Activated naive CD4-positive, alpha-beta T cell (primary cell): ENCODE data around the gene PTPRT.
"Not testable (repeated sequence)": the region's sequence is repeated elsewhere in the genome, so short reads cannot be mapped to it uniquely, and the experiment has no call there.

Experiments
- DNase-seq, 4 experiments: peaks; one replicate each; lab custom pipeline; 2025; lab: John Stamatoyannopoulos, UW

Gene PTPRT

GRCh38 chr20:43187476-43188233, 2.1 kb downstream of the PTPRT start:
- DNase-seq: peak; percentile 1 to 20 (median 15)

DNA sequence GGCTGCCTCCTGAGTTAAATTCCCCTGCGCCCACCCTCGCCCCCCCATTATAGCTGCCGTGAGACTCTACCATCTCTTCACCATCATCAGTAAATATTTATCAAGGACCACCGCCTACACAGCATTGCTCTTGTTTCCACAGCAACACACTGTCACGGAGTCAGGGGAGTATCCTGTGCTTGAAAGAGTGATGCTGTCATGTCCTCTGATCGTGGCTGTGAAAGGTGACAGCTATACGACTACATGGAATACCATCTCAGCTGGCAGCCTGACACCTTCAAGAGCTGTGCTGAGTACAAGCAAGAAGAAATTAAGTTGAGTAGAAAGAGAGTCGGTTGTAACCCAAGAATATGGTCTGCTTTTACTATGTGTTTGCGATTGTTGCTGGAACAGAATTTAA, 3.4 kb downstream of the PTPRT start:
- DNase-seq: no peak

GRCh38 chr20:43185901-43186300, 3.8 kb downstream of the PTPRT start:
- no peak for DNase-seq

DNA sequence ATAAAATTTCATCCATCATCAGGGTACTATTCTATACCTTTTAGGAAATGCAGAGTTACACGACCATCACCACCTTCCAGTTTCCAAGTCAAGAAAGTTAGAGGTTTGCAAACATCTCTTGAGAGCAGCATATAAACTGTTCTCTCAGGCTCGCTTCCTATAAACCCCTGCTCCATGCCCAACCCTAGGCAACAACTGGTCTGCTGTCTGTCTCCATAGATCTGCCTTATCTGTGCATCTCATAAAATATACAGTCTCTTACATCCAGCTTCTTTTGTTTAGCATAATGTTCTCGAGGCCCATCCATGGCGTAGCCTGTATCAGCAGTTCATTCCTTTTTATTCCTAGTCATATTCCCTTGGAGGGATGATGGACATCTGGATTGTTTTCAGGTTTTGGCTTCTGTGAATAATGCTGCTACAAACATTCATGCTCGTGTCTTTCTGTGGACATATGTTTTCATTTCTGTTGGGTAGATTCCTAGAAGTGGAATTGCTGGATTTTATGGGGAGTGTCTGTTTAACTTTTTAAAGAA, 6.1 kb downstream of the PTPRT start:
- DNase-seq: no peak

GRCh38 chr20:43178080-43178479, 11.6 kb downstream of the PTPRT start:
- no peak for DNase-seq

GRCh38 chr20:43176726-43177125, 13.0 kb downstream of the PTPRT start:
- no peak for DNase-seq

DNA sequence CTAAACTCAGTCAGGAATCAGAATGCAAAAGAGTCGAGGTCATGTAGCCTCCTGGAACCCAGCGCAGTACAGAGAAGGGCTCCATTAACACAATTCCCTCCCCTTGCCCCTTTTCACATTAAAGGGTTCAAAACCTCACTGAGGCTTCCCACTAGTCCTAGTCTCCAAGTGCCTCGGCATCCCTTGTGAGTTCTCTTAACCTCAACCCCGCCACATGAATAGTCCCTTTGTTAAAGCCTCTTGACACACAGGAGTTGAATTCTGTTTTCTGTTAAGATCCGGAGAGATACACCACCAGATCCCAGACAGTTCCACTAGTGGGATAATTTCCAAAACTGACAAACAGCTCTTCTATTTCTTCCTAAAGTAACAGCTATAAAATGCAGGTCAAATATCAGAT, 17.8 kb downstream of the PTPRT start:
- DNase-seq: no peak

DNA sequence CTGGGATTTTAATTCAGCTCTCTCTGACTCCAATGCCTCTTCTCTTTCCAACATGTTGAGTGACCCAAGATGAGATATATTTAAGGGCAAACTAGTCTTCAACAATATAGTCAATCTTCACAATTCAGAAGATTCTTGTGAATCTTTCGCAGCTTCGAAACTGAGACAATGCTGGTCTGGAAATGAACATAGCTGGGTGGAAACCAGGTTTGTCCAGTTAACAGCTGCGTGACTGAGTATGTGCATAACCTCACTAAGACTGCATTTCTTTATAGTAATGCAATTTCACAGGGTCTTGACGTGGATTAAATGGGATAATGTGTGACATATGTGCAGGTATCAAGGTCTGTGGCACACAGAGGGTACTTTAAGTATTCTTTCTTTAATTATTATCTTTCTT, 18.9 kb downstream of the PTPRT start:
- DNase-seq: no peak

- DNase-seq: no peak
Measured at GRCh38 chr20:43167615-43168014, 22.1 kb downstream of the PTPRT start.

DNA sequence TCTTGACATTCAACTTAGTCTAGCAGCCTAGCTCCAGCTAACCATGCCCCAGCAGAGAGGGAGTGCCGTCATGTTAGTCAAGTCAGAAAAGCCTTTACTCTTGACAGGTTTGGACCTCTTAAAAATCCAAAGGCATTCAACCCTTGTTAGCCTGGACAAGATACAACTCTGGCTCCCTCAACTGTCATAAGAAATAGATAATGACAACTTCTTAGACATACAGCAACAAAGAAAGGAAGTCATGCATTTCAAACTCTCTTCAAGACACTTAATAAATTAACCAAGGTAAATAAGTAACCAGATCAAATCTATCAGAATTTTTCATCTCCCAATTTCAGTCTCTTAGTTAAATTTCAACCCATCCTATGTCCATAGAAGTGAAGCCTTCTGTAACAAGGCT, 22.7 kb downstream of the PTPRT start:
- no peak for DNase-seq

DNA sequence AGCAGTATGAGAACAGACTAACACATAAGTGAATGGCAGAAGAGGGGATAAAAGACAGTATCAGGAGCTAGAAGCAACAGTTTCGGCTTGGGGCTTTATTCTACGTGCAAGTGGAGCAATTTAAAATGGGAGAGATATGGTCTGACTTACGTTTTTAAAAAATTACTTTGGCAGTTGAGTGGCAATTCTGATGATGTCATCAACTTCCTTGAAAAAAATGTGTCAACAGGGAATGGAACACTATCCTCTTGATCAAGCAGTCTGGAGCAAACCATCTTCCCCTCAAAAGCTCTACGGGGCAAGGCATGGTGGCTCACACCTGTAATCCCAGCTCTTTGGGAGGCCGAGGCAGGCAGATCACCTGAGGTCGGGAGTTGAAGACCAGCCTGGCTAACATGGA, 24.1 kb downstream of the PTPRT start:
- DNase-seq: no peak

DNA sequence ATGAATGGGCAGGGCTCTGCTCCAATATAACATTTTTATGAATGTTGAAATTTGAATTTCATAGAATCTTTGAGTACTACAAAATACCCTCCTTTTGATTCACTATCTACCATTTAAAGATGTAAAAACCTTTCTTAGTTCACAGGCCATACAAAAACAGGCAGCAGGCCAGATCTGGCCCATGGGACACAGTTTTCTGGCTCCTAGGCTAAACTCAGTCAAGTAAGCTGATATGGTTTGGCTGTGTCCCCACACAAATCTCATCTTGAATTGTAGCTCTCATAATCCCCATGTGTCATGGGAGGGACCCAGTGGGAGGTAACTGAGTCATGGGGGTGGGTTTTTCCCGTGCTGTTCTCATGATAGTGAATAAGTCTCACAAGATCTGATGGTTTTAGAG, 25.0 kb downstream of the PTPRT start:
- not testable (repeated sequence) for DNase-seq

DNA sequence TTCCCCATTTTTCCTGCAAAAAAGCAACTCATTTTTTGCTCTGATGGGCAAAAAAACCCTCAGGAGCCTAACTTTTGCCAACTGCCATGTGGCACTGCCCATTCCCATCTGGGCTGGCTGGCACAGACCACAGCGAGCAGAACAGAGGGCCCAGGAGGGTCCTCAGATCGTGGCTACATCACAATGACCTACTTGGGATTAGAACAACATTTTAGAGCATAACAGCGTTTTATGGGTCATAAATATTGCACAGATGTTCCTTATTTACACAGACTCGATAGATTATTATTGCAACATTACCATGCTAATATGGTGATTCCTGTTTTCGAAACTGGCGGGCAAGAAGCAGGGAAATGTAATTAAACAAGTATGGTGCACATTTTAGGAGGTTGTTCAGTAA, 28.0 kb downstream of the PTPRT start:
- DNase-seq: no peak

DNA sequence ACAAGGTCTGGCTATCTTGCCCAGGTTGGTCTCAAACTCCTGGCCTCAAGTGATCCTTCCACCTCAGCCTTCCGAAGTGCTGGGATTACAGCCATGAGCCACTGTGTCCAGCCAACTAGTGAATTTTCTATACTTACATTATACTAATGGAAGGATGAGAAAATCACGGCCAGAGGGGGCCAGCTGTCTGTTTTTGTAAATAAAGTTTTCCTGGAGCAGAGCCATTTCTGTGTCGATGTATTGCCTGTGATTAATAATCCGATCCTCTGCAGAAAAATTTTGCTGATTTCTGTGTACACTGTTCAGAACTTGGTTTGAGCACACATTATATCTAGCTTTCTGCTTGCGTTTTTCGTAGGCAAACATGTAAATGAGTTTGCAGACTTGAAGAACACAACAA, 28.8 kb downstream of the PTPRT start:
- DNase-seq: no peak

DNA sequence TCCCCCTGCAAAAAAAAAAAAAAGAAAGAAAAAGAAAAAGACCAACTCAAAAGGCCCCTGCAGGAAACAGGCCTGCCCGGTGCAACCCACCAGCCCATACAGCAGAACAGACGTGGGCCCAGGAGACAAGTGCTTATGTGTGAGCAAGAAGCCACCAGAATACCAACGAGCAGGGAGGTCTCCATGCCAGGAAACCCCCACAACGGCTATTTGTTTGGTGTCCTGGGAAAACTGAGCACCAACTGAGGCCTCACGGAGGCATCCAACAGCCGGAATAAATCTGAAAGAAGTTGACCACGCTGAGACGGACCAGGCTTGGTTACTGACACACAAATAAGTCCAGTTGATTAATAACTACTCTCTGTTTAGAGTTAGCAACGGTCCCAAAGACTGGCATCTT, 29.7 kb downstream of the PTPRT start:
- no peak for DNase-seq

- DNase-seq: no peak
Measured at GRCh38 chr20:43155366-43156100, 34.2 kb downstream of the PTPRT start.

DNA sequence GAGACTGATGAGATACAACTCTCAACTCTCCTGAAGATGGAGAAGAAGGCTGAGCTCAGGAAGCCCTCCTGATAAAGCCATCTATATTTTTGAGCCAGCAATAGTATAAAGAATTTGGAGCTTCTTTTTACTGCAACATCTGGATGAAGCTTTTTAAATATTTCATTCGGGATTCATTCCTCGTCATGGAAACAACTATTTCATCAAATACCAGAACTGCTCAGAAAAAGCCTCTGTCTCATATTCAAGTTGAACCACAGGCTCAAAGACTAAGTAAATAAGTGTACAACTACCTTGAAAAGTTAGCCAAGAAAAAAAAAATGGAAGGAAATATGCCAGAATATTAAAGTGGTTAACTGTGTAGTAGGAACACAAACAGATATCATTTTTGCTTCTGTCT, 37.8 kb downstream of the PTPRT start:
- no peak for DNase-seq

GRCh38 chr20:43151256-43151655, 38.5 kb downstream of the PTPRT start:
- DNase-seq: no peak

- no peak for DNase-seq
Measured at GRCh38 chr20:43140726-43141125, 49.0 kb downstream of the PTPRT start.

GRCh38 chr20:43138061-43138770, 51.5 kb downstream of the PTPRT start:
- no peak for DNase-seq

DNA sequence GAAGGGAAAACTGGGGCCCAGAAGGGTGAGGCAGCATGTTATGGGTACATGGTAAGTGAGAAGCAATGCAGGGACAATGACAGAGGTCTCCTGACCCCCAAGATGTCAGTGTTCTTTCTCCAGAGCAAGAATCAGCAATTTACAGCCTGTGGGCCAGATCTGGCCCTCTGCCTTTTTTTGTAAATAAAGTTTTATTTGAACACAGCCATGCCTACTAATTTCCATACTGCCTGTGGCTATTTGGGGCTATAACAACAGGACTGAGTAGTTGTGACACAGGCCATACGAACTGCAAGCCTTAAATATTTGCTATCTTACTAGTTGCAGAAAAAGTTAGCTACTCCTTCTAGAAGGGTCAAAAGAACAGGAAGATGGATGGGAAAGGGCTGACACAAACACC, 52.5 kb downstream of the PTPRT start:
- DNase-seq: no peak

GRCh38 chr20:43124241-43124640, 65.5 kb downstream of the PTPRT start:
- no peak for DNase-seq

DNA sequence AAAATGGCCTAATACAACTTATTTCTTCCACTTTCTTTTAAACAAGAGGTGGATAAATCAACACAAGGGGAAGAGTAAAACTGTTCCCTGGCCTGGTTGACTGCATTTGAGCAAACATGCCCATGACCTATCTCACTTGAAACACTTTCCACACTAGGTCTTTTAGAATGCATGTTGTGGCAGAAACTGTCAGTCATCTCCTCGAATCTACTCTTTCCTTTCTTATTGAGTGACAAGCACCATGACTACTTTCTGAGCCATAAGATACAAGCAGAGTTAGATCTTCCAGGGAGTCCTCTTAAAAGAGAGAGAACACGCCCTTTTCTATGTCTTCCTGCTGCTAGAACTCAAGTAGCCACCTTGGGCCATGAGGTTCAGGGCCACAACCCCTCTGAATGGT, 66.5 kb downstream of the PTPRT start:
- no peak for DNase-seq
